Thoracic aorta (tissue), 2 donors: ENCODE data around the gene RBMS3. TPM values are rescaled to one million over a fixed set of nuclear protein-coding genes. Genes with fewer than 3 reads are reported as not detected.

Experiments used
- ATAC-seq: fragments of 150-250 bp; one replicate; pipeline ENCODE4 v1.8.0; 2017; ENCODE audit warnings: low read depth; ENCODE audit not compliant: insufficient number of reproducible peaks, low FRiP score
- DNase-seq: peaks from one replicate; pipeline ENCODE4 v3.0.0-alpha.2; 2020; ENCODE audit warnings: low spot score
- H3K27ac ChIP-seq, 2 donors: fragments of 200-600 bp; sonication (generic); 1 replicate in 1 of 2; 2 replicates in 1 of 2; pipeline ENCODE4 v1.5.1; 2016; ENCODE audit warnings: mild to moderate bottlenecking in 2 of 2, moderate library complexity in 2 of 2
- H3K27me3 ChIP-seq: fragments of 200-600 bp; sonication (generic); replicated peaks from 2 replicates; pipeline ENCODE4 v1.6.0; 2016; ENCODE audit warnings: mild to moderate bottlenecking; ENCODE audit not compliant: insufficient read depth
- H3K36me3 ChIP-seq: fragments of 200-600 bp; sonication (generic); one replicate; pipeline ENCODE4 v1.5.1; 2016
- H3K4me1 ChIP-seq, 2 donors: fragments of 200-600 bp; sonication (generic); 1 replicate in 1 of 2; 2 replicates in 1 of 2; pipeline versions ENCODE4 v1.5.1 to v1.6.0; 2016; ENCODE audit warnings: low read depth in 2 of 2, mild to moderate bottlenecking in 1 of 2; ENCODE audit not compliant: control insufficient read depth in 1 of 2
- H3K4me3 ChIP-seq: fragments of 200-600 bp; sonication (generic); 2 replicates; pipeline ENCODE4 v1.5.1; 2016; ENCODE audit warnings: mild to moderate bottlenecking
- H3K9me3 ChIP-seq: fragments of 200-600 bp; sonication (generic); 2 replicates; pipeline ENCODE4 v1.5.1; 2016
- total RNA-seq, 2 donors: library from RNA; depleted of rRNA; stranded (reverse); fragments of >200 nt; gene quantifications; one replicate each; pipeline versions ENCODE4 v1.1.0 to v1.2.3, GENCODE V29; 2016
- TF ChIP-seq, protein P1 (sequence below): fragments of 200-600 bp; sonication (generic); IDR thresholded peaks from one replicate; pipeline ENCODE4 v1.5.1; 2019; ENCODE audit warnings: antibody characterized with exemption

Gene RBMS3
- total RNA-seq, 2 donors from 2014 or later, result 149 to 186 TPM

DNA sequence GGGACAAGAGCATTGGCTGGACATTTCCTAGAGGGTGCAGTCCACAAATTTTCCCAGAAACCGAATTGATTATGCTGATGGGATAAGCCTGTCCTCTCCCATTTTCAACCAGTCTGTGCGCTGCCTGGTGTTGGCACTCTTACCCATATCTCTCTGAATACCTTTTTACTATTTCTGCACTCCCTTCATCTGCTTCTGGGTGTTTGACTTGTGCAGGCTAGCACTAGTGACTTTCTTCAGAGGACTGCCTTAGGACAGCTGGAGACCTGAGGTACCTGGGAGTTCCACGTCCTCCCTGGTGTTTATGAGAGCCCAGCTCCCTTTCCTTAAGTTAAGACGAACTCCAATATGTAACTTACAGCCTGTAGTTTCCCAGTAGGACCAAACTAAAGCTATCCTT is 50.2 kb downstream of the RBMS3 start:
- H3K9me3 ChIP-seq, result no peaks in the 10 kb centered on the region
- H3K4me1 ChIP-seq, result peaks cover 33 to 56% of the 10 kb centered on the region in 2 donors
- ATAC-seq (no peak), DNase-seq (no peak)
- peak overlapping the region; percentile 20 for H3K4me3 ChIP-seq
- H3K36me3 ChIP-seq, result no peaks in the 10 kb centered on the region
- TF ChIP-seq, protein P1, sequence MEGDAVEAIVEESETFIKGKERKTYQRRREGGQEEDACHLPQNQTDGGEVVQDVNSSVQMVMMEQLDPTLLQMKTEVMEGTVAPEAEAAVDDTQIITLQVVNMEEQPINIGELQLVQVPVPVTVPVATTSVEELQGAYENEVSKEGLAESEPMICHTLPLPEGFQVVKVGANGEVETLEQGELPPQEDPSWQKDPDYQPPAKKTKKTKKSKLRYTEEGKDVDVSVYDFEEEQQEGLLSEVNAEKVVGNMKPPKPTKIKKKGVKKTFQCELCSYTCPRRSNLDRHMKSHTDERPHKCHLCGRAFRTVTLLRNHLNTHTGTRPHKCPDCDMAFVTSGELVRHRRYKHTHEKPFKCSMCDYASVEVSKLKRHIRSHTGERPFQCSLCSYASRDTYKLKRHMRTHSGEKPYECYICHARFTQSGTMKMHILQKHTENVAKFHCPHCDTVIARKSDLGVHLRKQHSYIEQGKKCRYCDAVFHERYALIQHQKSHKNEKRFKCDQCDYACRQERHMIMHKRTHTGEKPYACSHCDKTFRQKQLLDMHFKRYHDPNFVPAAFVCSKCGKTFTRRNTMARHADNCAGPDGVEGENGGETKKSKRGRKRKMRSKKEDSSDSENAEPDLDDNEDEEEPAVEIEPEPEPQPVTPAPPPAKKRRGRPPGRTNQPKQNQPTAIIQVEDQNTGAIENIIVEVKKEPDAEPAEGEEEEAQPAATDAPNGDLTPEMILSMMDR, result no peak
- H3K27ac ChIP-seq, result peak overlapping the region; percentile 59 to 65
- no peaks in the 10 kb centered on the region for H3K27me3 ChIP-seq

DNA sequence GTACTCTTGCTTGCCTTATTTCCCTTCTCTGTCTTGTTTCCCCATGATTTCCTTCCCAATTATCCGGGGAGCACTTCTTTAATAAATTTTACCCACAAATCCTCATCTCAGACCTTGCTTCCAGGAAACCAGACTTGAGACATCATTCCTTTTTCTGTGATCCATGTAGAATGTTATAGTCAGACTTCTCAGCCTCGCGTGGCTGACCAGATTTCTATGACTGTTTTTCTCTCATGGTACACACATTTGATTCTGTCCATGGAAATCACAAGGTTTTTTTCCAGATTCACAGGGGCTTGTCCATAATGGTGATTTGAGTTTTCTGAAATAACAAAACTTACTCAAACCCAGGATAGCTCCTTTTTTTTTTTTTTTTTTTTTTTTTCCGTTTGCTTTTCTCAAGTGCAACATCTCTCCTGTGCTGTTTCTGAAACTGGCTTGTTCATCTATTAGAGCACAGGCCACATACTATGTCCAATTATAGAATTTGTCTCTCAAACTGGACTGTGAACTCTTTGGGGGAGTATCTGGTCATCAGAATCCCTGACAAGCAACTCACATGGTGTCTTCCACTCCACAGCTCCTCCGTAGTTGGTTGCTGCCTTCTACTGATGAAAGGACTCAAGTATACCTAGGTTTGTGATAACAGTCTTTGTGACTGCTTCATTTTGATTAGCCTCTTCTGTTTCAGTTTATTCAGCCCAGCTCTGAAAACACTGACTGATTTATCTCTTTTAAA is 50.8 kb downstream of the RBMS3 start:
- H3K27ac ChIP-seq, result peak overlapping the region; percentile 59 to 65
- DNase-seq (no peak), ATAC-seq (no peak)
- no peaks in the 10 kb centered on the region for H3K36me3 ChIP-seq
- H3K4me1 ChIP-seq, result peaks cover 37 to 61% of the 10 kb centered on the region in 2 donors
- peak overlapping the region; percentile 20 for H3K4me3 ChIP-seq
- H3K27me3 ChIP-seq, result no peaks in the 10 kb centered on the region
- H3K9me3 ChIP-seq, result no peaks in the 10 kb centered on the region
- TF ChIP-seq, protein P1, result no peak

DNA sequence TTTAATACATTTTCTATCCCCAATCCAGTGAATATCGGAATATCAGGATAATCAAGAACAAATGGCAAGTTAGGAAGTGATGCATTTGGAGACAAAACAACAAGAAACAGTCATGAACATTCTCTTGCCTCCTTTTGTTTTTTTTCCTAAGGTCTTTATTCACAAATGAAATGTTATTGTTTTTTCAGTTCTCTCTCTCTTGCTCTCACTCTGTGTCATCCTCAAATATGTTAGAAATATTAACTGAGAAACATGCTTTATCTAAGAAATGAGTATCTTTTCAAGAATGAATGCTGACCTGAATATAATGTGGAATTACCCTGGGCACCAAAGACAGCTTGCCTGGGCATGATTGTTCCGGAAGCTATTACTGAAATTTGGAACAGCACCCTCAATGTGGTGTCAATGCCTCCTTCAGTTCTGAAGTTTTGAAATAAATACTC is 51.3 kb downstream of the RBMS3 start:
- no peak for DNase-seq
- Histone ChIP-seq H3K27me3 (no peaks in the 10 kb centered on the region), H3K4me1 (peaks cover 38 to 65% of the 10 kb centered on the region in 2 donors), H3K9me3 (no peaks in the 10 kb centered on the region), H3K36me3 (no peaks in the 10 kb centered on the region), H3K27ac (peak overlapping the region; percentile 59 to 65), H3K4me3 (peak overlapping the region; percentile 11)
- TF ChIP-seq, protein P1, result no peak
- ATAC-seq, result no peak

DNA sequence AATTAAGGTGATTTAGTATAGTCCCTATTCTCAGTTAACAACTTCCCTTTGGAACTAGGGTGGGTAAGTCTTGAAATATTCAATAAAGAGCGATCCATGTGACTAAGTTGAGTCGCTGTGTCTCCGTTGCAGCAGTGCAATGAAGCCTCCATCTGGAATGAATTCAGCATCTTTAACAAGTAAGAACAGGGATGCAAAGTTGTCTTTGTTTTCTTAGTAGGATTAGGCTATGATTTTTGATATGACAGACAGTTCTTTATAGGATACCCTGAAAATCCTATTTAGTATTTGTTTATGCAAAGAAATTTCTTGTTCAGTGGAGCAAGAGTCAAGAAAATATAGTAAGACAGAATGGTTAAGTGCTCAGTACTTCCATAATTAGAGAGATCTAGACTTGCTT is 52.7 kb downstream of the RBMS3 start:
- no peak for ATAC-seq
- no peaks in the 10 kb centered on the region for H3K36me3 ChIP-seq
- peaks cover 45 to 78% of the 10 kb centered on the region in 2 donors for H3K4me1 ChIP-seq
- no peaks in the 10 kb centered on the region for H3K27me3 ChIP-seq
- no peak for DNase-seq
- no peak overlapping the region for H3K4me3 ChIP-seq
- H3K9me3 ChIP-seq, result no peaks in the 10 kb centered on the region
- TF ChIP-seq, protein P1, result no peak
- no peak overlapping the region for H3K27ac ChIP-seq

DNA sequence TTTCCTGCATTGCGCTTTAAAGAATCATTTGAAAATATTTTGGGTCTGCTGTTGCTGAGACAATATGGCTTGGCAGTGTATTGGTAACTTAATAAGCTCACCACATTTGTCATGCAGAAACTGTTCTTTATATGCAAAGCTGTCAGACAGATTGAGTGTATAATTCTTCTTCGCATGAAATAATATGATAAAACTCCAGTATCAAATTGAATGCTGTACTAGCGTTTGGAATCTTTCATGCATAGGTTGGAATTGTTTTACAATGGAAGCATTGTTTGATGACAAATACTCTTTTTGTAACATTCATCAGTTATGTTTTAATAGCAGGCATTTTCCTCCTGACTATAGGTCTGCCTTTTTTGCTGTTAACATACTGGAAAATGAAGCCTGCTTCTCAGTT is 53.8 kb downstream of the RBMS3 start:
- TF ChIP-seq, protein P1, result no peak
- ATAC-seq, result no peak
- no peak for DNase-seq
- Histone ChIP-seq H3K4me3 (peak overlapping the region; percentile 65), H3K27ac (peak overlapping the region; percentile 81 to 83), H3K27me3 (no peaks in the 10 kb centered on the region), H3K4me1 (peaks cover 49 to 89% of the 10 kb centered on the region in 2 donors), H3K36me3 (no peaks in the 10 kb centered on the region), H3K9me3 (no peaks in the 10 kb centered on the region)
